Chondrocyte (in vitro differentiated cells): ENCODE data around the gene TBC1D5. TPM values are rescaled to one million over a fixed set of nuclear protein-coding genes. Genes with fewer than 3 reads are reported as not detected.
"Not testable (repeated sequence)": the region's sequence is repeated elsewhere in the genome, so short reads cannot be mapped to it uniquely, and the experiment has no call there.

Source experiments
- DNase-seq: peaks from one replicate; pipeline ENCODE4 v3.0.0; 2021; ENCODE audit warnings: mixed read lengths, low spot score
- H3K27ac Mint-ChIP-seq: one replicate; pipeline ENCODE4 v1.8.0; 2021; ENCODE audit warnings: mild to moderate bottlenecking, moderate library complexity, mixed read lengths; ENCODE audit not compliant: unreplicated experiment
- H3K27me3 Mint-ChIP-seq: 2 replicates; pipeline ENCODE4 v1.8.0; 2021; ENCODE audit warnings: low read depth, mixed read lengths
- H3K36me3 Mint-ChIP-seq: 2 replicates; pipeline ENCODE4 v1.8.0; 2021; ENCODE audit warnings: low read depth, mixed read lengths
- H3K4me1 Mint-ChIP-seq: 2 replicates; pipeline ENCODE4 v1.8.0; 2021; ENCODE audit warnings: low read depth, mild to moderate bottlenecking, mixed read lengths
- H3K4me3 Mint-ChIP-seq: one replicate; pipeline ENCODE4 v1.8.0; 2021; ENCODE audit warnings: mild to moderate bottlenecking, moderate library complexity, mixed read lengths; ENCODE audit not compliant: unreplicated experiment
- H3K9me3 Mint-ChIP-seq: 2 replicates; pipeline ENCODE4 v1.8.0; 2021; ENCODE audit warnings: low read depth, mixed read lengths
- total RNA-seq: library from RNA; stranded (reverse); gene quantifications from 3 replicates; pipeline ENCODE4 v1.2.1, GENCODE V29; 2021
- TF ChIP-seq, protein P1 (sequence below): fragments of 200-600 bp; sonication (generic); IDR thresholded peaks from 2 replicates; pipeline ENCODE4 v1.5.0; 2021; ENCODE audit warnings: antibody characterized with exemption, mild to moderate bottlenecking, moderate library complexity

The TBC1D5 gene
- total RNA-seq, 1 donor from 2014 or later = 44.6 TPM

DNA sequence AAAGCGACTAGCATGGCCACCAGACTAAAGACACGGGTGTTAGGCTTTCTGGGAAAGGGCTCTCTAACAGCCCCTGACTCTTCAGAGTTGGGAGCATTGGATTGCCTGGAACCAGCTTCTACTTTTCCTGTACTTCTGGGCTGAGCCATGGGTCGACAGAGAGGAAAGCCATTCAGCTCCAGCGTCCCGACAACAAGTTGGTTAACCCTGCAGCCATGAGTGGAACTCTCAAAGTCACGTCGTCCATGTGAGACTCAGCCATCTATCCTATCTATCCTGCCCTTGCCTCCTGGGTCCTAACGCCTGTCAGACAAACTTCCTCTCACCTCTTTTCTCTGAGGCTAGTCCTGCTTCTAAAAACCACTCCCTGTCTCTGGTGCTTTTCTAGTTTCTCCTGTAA lies 32.6 kb upstream of the TBC1D5 start:
- no peaks in the 10 kb centered on the region for H3K36me3 Mint-ChIP-seq
- H3K27ac Mint-ChIP-seq = no peak overlapping the region
- H3K4me1 Mint-ChIP-seq = peaks cover 5% of the 10 kb centered on the region
- TF ChIP-seq, protein P1, sequence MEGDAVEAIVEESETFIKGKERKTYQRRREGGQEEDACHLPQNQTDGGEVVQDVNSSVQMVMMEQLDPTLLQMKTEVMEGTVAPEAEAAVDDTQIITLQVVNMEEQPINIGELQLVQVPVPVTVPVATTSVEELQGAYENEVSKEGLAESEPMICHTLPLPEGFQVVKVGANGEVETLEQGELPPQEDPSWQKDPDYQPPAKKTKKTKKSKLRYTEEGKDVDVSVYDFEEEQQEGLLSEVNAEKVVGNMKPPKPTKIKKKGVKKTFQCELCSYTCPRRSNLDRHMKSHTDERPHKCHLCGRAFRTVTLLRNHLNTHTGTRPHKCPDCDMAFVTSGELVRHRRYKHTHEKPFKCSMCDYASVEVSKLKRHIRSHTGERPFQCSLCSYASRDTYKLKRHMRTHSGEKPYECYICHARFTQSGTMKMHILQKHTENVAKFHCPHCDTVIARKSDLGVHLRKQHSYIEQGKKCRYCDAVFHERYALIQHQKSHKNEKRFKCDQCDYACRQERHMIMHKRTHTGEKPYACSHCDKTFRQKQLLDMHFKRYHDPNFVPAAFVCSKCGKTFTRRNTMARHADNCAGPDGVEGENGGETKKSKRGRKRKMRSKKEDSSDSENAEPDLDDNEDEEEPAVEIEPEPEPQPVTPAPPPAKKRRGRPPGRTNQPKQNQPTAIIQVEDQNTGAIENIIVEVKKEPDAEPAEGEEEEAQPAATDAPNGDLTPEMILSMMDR = no peak
- H3K9me3 Mint-ChIP-seq = no peaks in the 10 kb centered on the region
- no peaks in the 10 kb centered on the region for H3K27me3 Mint-ChIP-seq
- H3K4me3 Mint-ChIP-seq = no peak overlapping the region
- DNase-seq = no peak

DNA sequence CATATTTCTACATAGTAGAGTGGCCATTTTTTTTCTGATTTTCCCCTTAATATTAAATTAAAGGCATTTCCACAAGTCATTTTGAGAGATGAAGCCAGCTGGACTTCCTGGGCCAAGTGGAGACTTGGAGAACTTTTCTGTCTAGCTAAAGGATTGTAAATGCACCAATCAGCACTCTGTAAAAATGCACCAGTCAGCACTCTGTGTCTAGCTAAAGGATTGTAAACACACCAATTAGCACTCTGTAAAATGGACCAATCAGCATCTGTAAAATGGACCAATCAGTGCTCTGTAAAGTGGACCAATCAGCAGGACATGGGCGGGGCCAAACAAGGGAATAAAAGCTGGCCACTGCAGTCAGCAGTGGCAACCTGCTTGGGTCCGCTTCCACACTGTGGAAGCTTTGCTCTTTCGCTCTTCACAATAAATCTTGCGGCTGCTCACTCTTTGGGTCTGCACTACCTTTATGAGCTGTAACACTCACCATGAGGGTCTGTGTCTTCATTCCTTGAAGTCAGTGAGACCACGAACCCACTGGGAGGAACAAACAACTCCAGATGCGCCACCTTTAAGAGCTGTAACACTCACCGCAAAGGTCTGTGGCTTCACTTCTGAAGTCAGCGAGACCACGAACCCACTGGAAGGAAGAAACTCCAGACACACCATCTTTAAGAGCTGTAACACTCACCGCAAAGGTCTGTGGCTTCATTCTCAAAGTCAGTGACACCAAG lies 31.9 kb upstream of the TBC1D5 start:
- H3K9me3 Mint-ChIP-seq, H3K36me3 Mint-ChIP-seq, H3K4me1 Mint-ChIP-seq, H3K27me3 Mint-ChIP-seq, H3K4me3 Mint-ChIP-seq, H3K27ac Mint-ChIP-seq, DNase-seq: not testable (repeated sequence)

DNA sequence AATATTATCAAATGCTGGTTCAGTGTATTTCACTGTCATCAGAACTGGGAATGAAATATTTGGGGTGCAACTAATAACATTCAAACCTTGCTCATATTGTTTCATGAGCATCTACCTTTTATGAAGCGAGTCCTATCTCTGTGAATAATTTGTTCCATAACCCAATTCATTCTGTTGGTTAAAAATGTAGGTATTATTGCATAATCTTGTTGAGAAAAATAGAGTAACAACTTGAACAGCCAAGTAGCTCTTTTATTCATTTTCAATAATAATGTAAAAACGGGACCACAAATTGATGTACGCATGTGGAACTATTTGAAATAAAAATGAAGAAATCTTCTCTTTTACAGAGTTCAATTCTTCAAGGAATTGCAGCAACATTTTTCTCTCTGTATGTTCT lies 30.1 kb upstream of the TBC1D5 start:
- Mint-ChIP-seq H3K27ac (no peak overlapping the region), H3K27me3 (no peaks in the 10 kb centered on the region), H3K36me3 (no peaks in the 10 kb centered on the region), H3K4me1 (peaks cover 5% of the 10 kb centered on the region), H3K4me3 (no peak overlapping the region), H3K9me3 (no peaks in the 10 kb centered on the region)
- TF ChIP-seq, protein P1 = no peak
- DNase-seq = no peak

DNA sequence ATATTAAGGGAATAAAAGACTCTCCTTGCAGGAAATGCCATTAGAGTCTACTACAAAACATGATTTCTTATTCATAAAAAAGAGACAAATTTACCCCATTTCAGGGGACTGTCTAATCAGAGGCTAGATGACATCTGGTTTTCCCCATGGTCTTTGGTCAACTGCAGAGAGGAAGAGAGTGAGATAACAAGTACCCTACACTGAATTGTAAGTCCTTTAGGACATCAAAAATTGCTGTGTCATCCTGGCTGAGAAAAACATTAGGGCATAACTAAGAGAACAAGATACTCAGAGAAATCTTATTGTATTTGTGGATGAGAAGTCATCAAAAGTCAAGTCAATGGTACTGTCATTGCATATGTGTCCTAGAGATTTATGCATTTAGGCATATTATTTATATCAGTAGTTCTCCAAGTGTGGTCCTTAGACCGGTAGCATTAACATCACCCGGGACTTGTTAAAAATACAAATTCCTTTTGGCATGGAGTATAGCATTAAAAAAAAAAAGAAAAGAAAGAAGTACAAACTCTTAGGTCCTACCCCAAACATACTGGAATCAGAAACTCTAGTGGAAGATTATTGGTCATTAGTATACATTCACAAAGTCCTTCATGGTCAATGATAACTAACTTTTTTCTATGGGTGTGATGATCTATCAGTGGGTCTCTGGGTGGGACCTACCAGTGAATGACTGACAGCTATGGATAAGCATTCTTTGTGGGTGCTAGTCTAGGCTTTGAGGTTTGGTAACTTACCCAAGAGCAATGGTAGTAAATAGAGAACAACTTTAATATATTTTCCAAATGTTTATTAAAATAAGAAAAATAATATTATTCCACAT lies 29.0 kb upstream of the TBC1D5 start:
- H3K4me1 Mint-ChIP-seq = peaks cover 5% of the 10 kb centered on the region
- no peaks in the 10 kb centered on the region for H3K27me3 Mint-ChIP-seq
- DNase-seq = no peak
- H3K4me3 Mint-ChIP-seq = no peak overlapping the region
- TF ChIP-seq, protein P1 = no peak
- no peak overlapping the region for H3K27ac Mint-ChIP-seq
- no peaks in the 10 kb centered on the region for H3K9me3 Mint-ChIP-seq
- H3K36me3 Mint-ChIP-seq = no peaks in the 10 kb centered on the region

DNA sequence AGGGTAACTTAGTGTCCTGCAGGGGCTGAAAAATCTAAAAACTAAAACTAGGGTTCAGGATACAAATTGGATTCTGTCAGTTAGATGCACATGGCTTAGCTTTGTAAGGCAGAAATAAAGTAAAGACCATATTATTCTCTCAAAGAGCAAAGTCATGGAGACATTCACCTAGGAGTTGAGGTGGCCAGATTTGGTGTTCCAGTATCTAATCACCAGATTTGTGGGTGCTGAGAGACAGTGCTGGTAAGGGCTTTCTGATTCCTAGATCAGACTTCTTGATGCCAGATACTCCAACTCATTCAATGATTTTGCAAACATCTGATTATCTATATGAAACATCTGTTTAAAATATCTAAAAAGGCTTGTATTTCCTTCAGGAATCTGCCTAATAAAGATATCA lies 28.3 kb upstream of the TBC1D5 start:
- TF ChIP-seq, protein P1 = no peak
- Mint-ChIP-seq H3K27me3 (no peaks in the 10 kb centered on the region), H3K27ac (no peak overlapping the region), H3K36me3 (no peaks in the 10 kb centered on the region), H3K4me3 (no peak overlapping the region), H3K9me3 (no peaks in the 10 kb centered on the region), H3K4me1 (peaks cover 5% of the 10 kb centered on the region)
- DNase-seq = no peak
